HG02763 (cell line): ENCODE measurements around the gene SLC22A17.

Experiments
- ATAC-seq: cut with Tn5 transposase; IDR thresholded peaks from one replicate; pipeline ENCODE4 v1.9.1; 2021; ENCODE audit warnings: mild to moderate bottlenecking, moderate library complexity; ENCODE audit not compliant: unreplicated experiment

Gene SLC22A17

DNA sequence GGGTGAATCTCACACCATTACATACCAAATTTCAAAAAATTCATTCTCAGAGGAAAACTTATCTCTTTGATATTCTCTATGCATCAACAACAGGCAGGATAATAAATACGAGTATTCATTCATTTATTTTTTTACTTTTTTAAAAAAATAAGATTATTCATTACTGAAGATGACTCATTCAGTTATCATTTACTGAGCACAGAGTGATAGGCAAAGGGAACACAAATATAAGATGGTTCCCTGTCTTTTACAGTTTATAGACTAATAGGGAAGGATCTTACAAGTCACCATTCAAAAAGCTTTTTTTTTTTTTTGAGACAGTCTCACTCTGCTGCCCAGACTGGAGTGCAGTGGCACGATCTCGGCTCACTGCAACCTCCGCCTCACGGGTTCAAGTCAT, 36.4 kb downstream of the SLC22A17 start:
- ATAC-seq = no peak

DNA sequence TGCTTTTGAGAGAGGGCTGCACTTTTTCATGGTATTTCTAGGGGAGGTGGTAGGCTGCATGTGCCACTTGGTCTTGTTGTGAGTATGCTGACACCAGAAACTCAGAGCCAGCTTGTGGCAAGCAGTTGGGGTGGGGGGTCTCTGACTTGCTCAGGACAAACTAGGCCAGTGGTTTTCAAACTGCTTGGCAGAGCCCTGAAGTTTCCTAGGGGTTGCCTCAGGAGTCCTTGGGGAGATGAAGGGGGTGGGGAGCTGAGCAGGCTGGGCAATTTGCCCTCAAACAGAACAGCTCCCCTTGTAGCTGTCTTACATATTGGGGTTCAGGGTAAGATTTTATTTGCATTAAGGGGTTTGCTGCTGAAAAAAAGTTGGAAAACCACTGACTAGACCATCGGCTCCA, 42.1 kb downstream of the SLC22A17 start:
- no peak for ATAC-seq

DNA sequence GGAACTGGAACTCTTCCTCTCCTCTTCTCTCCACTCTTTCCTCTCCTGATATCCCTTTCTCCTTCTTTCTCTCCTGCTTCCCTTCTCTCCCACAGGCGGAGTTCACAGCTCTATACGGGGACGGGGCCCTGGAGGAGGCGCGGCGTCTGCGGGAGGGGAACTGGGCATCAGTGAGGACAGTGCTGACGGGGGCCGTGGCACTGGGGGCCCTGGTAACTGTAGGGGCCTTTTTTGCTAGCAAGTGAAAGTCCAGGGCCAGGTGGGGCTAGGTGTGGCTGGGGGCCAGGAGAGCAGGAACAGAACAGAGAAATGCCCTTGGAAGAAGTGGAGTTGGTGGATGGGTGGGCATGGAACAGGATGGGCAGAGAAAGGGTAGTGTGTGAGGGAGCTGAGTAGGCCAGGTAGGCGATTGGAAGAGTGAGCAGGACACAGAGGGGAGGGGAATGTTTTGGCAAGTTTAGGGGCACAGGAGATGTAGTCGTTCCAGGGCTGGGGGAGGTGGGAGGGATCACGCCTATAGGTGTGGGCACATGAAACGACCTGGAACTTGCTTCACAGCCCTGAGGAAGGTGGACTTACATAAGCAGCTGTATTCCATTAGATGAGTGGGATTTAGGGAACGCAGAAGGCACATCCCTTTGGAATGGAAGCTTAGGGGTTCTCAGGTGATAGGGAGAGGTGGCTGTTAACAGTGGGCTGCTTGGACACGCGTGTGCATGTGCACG, 43.8 kb downstream of the SLC22A17 start:
- ATAC-seq = no peak

DNA sequence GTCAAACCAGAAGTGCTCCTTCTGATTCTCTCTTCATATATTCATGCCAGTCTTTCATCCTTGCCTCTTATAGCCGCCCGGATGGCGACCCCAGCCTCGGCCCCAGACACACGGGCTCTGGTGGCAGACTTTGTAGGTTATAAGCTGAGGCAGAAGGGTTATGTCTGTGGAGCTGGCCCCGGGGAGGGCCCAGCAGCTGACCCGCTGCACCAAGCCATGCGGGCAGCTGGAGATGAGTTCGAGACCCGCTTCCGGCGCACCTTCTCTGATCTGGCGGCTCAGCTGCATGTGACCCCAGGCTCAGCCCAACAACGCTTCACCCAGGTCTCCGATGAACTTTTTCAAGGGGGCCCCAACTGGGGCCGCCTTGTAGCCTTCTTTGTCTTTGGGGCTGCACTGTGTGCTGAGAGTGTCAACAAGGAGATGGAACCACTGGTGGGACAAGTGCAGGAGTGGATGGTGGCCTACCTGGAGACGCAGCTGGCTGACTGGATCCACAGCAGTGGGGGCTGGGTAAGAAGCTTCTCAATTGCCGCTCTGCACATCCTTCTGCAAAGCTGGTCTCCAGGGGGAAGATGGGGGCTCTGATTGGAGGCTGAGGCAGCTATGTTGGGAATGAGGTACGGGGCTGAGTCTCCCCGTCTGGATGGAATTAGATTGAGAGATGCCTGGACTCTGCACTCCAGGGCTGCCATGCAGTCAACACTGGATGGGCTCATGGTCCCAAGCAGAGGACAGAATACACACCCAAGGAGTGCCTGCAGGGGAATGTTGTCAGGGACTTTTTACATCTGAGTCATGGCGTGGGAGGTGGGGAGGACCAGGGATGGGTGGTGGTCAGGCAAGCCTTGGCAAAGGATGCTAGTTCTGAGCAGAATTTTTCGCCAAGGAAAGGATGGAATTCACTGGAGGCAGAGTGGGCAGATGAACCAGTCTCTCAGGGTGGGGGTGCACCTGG, 44.7 kb downstream of the SLC22A17 start:
- ATAC-seq = no peak

DNA sequence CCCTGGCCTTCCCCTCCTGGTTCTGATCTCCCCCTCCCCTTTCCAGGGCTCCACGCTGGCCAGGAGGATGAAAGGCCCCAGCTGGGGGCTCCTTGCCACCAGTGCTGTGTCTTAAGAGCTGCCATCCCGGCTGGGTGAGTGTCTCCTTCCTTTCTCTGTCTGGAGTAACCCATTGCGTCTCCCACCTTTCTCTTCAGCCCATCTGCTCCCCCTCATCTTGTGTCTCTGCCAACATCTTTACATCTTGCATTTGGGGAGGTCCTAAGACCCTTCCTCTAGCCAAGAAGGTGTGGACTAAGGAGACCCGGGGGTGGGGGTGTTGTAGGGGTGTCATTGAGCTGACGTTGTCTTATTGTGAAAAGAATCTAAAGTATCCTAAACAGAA, 45.5 kb downstream of the SLC22A17 start:
- no peak for ATAC-seq

- ATAC-seq = no peak
These were observed 46.1 kb downstream of the SLC22A17 start, which contains the start of gene BCL2L2 for GRCh38 chr14:23306412-23307145. Gene BCL2L2, plus strand, starts transcription at chr14:23306833. Its CDS starts 935 bp downstream, at chr14:23307768.

- ATAC-seq = peak; percentile 30
These were observed 50.1 kb downstream of the SLC22A17 start, which contains the start of gene PPP1R3E for GRCh38 chr14:23302290-23303225. Gene PPP1R3E, minus strand, starts transcription at chr14:23302859. Its CDS starts 283 bp downstream, at chr14:23302576.

GRCh38 chr14:23301969-23302289, 50.8 kb downstream of the SLC22A17 start:
- ATAC-seq = peak; percentile 3

DNA sequence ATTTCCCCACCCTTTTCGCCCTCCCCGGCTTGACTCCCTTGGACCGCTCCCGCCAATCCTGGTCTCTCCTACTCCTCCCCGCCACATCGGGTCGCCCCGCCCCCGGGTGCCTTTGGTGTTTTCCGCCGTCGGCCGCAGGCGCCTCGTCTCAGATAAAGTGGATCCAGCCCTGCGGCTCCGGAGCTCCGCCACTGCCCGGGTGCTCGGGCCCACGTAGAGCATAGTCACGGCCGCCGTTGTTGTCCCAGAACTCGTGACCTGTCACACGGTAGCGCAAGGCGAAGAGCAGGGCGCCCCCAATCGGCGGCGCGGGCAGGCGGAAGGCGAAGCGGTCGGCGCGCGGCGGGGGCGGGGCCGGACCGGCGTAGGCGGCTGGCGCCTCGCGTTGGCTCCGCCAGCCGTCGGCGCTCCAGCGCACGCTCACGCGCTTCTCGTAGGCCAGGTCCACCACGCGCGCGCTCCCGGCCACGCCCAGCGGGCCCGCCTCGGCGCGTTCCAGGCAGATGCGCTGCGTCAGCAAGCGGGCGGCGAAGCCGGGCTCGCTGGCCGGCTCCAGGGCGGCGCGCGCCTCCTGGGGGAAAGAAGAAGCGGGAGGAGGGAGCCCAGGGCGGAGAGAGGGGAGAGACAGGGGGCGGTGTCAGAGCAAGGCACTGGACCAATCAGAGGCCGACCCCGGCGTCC, 51.3 kb downstream of the SLC22A17 start:
- peak; percentile 70 for ATAC-seq

DNA sequence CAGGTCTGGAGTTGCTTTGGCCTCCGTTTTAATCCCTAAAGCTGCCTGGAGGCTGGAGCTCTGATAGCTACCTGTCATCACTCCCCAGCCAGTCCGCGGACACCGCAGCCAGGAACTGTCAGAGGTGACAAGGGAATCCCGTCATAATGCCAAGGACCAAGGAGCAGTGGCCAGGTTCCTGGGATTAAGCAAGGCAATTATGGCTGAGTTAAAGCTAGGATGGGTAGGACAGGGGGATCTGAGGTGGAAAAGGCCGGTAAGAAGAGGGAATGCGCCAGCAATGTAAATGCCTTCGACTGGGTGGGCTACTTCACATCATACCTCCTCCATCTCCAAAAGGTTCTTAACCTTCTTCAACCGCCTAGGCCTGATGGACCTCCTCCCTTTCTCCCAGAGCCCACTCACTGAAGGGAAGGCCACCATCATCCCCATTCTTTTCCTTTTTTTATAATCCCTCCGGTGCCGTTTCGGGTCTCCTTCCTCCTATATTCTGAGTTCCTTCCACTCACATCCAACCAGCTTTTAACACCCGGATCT, 51.9 kb downstream of the SLC22A17 start:
- ATAC-seq = no peak

DNA sequence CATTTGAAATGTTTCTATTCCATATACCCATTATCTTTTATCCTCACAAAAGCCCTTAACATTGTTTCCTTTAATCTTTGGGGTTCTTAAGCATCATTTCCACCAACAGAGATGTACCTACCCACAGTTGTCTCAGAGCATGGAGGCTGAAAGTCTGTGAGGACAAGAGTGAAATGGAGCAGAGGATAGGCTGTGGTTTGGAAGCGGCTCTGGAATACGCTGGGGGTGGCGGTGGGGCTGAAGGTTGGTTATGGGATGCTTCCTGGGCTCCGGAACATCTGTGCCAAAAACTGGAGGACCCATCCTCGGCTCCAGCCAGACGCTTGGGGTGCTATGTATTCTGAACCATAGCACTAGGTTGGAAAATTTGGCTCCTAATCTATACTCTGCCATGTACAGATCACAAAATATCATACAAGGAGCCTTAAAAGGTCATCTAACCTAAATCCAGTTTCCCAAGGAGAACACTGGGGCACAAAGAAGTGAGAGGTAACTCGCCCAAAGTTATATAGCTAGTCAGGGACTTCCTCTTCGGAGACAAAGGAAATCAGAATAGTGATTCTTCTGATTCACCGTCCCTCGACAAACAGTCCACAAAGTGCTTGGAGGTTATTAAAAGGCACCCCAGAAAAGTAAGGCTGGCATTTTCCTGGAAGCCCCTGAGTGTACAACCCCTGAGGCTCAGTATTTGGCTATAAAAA, 52.6 kb downstream of the SLC22A17 start:
- no peak for ATAC-seq

DNA sequence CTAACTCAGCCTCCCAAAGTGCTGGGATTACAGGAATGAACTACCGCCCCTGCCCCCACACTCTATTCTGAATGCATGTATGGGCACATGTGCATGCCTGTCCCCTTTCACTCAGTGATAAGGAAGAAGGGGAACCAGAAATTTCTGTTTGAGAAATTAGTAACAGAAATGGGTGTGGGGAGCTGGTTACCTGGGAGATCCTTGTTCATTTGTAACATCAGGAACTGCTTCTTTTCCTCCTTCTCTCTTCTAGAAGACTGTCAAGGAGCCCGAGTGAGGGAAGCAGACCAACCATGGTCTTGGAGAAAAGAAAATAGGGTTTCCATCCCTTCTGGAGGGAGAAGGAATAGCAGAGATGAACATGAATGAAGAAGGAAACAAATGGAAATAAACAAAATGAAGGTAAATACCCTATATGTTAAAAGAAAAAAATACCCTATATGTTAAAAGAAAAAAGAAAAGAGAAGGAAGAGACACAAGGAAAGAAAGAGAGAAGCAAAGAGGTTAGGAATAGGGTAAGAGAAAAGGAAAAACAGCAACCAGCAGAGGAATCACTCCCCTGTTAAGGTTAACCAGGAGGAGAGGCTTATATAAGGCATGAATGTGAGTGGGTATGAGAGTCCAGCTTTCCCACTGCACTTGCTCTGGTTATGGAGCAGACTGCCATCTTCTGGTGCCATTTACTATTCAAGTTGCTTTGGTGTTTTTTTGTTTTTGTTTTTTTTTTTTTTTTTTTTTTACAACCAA, 53.3 kb downstream of the SLC22A17 start:
- ATAC-seq = no peak

- ATAC-seq = no peak
These were observed 54.9 kb downstream of the SLC22A17 start for GRCh38 chr14:23297611-23298277.

DNA sequence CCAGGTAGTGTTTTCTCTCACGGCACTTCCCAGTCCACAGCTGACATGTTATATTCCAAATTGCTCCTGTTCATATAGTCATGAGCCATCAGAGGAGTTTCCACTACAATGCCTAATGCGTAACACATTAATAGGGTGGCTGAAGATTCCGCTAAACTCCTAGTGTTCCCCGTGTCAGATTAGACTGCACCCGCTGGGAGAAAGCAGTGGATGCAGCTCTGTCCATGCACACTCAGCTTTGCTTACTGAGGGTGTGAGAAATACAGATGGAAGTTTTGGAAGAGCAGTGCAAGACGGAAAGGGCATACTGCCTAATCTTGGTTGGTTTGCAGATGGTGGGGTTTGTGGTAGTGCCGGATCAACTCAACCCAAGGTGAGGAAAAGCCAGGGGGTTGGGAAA, 55.6 kb downstream of the SLC22A17 start:
- no peak for ATAC-seq
